ENCODE data around the gene SLC13A1.
A peak's percentile ranks its signal among the peaks of the same experiment; 100 is the strongest.

SLC13A1 gene

DNA sequence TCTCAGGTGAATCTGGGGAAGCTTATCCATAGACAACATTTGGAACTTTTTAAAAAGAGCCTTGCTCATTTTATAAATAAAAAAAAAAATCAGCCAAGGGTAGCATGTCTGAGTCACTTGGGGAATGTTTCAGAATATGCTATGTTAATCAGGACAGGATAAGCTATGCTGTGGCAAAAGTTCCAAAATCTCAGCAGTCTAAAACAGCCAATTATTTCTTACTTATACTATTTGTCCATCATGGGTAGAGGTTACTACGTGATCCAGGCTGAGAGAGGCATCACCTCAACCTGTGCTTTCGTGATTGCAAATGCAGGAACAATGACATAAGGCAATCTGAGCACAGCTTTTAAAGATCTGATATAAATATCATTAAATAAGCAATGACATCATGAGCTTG is 6.5 kb downstream of the SLC13A1 start:
- no peak for DNase-seq

DNA sequence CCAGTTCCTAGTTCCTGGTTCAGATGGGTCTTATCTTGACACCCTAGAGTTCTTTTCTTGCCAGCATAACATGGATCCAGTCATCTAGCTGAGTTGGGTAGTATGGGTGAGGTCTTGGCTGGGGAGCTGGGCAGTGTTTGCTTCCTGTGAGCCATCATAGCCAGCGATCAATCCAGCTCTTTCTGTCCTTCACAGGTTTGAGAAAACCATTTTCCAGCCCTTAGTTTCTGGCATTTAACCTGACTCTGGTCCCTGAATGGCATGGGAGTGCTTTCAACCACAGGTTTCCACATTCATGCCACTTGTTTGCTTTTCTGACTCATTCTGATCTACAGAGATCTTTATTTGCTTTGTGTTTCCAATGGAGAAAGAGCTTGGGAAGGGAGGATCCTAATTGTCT is 8.6 kb downstream of the SLC13A1 start:
- no peak for DNase-seq

DNA sequence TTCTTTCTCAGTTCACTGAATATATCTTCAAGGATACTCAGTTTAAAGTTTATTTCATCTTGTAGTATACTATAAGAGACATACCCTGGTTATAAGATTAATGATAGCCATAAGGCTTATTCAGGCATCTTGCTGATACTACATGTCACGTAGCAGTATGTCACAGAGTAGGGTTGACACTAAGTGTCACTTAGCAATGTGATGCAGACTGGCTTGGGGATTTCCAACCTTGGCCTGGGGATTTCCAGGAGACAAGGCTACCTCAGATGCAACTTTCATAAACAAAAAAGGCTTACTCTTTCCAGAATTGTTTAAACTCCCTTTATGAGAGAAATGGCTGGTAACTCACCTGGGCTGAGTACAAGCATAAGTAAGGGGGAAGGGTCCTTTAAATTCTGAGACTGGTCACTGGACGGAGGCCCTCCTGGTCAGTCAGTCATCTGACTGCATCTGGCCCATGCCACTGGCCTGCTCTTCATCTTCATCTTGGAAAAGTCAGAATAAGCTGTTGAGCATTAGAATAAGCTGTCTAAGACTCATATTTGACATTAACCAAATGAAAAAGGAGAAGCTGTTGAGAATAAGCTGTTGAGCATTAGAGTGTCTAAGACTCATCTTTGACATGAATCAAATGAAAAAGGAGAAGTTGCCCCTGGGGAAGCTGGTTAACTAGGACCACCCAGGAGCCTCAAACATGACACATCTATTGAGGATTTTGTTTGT is 9.5 kb downstream of the SLC13A1 start:
- DNase-seq = no peak

DNA sequence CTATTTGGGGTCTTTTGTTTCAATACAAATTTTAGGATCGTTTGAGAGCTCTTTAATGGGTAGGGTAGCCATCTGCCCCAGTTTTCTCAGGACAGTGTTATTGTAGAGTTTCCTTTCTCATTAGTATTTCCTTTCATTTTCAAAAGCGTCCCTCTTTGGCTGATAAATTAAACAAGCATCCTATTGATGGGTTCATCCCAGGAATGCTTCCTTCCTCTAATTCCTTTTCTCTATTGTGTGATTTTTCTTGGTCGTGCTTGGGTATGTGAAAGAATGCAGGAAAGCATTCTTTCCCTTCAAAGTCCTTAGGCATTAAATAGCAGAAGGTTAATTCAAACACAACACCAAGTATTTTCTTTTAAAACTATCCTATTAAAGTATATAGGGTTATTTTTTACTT is 14.0 kb downstream of the SLC13A1 start:
- no peak for DNase-seq

DNA sequence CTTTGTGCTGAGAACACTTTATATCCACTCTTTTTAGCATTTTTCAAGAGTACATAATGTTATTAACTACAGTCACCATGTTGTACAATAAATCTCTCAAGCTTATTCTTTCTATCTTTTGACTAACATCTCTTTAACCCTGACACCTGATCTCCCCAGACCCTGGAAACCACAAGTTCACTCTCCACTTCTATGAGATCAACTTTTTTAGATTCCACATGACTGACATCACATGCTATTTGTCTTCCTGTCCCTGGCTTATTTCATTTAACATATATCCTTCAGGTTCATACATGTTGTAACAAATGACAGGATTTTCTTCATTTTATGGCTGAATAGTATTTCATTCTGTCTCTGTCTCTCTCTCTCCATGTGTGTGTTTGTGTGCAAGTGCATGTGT is 15.5 kb downstream of the SLC13A1 start:
- no peak for DNase-seq

DNA sequence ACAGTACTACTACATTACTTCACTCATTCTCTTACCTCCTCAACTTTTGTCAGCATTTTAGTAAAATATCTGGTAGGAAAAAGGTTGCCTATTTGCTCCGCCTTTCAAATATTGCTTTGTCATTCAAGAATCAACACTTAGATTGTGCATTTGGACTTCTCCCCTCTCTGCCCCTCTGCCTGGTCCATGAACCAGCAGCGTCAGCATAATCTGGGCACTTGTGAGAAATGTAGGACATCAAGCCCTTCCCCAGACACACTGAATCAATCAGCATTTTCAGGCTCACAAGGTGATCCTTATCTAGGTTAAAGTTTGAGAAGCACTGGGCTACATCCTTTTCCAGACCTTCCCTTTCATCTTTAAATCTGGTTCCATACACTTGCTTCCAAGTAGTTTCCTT is 16.3 kb downstream of the SLC13A1 start:
- no peak for DNase-seq

DNA sequence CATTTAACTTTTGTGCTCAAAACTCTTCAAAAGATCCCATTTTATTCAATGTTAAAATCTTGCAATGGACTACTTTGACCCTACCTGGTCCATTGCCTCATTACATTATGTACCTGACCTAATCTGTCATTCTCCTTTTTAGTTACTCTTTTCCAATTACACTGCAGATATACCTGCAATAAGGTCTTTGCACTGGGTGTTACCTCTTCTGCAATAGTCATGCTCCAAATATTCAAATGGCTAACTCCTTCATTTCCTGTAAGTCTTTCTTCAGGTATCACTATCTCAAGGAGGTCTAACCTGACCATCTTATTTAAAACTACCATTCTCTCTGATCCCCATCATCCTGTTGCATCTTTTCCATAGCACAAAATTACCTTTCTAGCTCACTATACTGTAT is 22.3 kb downstream of the SLC13A1 start:
- no peak for DNase-seq

DNA sequence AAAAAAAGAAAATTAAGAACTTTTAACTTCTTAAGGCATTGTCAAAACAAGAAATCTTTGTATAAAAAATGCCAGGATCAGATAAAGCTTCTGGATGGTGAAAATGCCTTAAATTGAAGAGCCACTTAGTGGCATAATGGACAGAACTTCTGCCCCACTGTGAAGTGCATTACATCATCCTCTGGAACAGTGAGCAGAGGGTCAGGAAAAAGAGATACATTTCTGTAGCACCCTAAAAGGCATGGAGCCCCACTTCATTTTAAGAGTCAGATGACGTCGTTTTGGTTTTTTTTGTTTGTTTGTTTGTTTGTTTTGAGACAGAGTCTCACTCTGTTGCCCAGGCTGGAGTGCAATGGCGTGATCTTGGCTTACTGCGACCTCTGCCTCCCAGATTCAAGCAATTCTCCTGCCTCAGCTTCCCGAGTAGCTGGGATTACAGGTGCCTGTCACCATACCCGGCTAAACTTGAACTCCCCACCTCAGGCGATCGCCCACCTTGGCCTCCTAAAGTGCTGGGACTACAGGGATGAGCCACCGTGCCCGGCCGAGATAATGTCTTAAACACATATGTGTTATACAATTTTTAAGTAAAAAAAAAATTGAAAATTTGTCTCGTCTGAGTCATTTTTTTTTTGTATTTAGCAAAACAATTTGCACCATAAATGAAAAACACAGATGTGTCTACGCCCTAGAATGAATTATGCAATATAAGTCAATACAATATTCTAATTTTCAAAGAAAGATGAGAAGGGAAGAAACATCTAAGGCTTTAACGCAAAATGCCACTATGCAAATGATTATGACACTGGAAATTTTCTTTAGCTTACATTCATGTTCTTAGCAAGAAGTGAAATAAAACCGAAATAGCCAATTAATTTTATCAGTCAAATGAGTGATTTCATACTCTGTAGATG is 29.2 kb downstream of the SLC13A1 start:
- no peak for DNase-seq

DNA sequence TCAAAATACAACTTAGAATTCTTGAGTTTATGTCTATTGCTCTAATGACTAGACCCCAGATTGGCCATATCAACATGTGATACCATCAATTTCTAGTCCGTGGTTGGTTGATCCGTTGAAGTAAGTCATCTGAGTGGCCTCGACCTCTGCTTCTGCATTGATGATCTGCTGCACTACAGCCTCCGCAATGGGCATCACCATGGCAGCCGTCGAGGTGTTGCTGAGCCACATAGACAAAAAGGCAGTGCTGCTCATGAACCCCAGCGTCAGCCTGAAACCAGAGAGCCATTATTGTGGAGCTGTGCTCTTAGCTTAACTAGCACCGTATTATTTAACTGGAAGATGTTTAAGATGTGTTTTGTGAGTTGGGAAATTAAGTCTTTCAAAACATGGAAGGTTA is 30.7 kb downstream of the SLC13A1 start:
- DNase-seq = no peak

DNA sequence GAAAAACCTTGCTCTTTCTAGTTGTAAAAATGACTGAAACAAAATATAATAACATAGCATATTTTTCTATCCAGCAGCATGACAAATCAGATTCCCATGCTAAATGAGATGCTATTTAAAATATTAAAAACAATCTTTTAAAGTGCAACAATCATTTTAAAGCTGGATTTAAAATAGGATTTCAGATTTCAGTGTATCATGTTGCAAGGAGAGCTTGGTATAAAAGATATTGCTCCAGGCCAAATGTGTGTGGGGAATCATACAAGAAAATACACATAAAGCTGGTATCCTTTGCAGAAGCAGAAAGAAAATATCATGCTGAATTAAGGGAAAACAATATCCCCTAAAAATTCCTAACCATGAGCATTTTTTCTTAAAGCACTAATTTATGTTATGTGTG is 42.2 kb downstream of the SLC13A1 start:
- DNase-seq = no peak

DNA sequence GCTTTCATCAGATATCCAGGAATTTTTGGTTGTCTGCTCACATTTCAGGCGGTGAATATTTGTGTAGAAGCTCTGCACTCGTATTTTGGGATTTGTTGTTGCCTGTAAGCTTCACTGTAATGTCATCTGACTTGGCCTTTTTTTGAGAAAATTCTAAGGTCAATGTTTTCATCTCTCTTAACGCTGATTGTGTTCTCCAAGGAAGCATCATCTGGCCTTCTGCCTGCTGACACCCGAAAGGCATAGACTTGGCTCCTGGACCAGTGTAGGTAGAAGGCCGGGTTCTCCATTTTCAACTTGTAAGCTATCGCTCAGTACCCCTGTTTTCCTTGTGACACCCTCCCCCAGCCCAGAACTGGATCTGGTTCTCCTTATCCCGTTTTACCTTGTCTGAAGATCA is 44.2 kb downstream of the SLC13A1 start:
- no peak for DNase-seq

DNA sequence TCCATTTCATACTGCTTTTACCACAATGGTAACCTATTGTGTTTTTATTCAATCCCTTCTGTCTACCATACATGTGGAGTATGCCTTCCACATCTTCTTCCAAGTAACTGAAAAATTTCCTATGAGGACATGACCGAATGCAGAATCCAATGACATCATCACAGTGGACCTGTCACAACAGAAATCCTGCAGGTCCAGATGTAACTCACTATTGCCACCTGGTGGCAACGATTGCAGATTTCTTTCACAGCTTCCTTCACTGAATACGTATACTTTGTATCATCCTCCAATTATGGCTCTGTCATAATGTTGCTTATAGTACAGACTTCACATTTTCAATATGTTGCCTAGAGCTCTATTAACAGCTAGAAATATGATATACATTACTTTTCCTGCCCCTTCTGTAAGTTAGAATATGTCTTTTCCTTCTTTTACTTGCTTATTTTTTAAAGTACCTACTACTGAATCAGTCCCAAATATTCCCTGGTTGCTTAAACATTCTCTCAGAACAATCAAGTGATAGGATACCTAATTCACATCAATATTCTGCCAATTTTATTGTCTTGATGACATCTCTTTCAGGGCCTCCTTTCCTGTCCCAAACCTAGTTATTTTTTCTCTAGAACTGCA is 45.4 kb downstream of the SLC13A1 start:
- peak; percentile 64 for DNase-seq

DNA sequence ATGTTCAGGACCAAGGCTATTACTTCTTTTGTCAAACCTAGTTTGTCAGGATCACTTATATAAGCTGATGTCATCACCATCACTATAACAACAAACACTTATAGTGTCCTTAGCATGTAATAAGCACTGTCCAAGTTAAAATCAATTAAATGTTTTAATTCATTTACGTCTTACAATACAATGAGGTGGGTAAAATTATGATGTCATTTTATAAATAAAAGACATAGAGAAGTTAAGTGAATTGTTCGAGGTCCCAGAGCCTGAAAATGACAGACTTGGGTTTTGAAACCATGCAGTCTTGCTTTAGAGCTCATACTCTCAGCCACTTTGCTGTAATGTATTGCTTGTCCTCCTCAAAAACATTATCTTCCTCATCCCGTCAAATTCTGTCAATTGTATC is 48.3 kb downstream of the SLC13A1 start:
- DNase-seq = no peak

DNA sequence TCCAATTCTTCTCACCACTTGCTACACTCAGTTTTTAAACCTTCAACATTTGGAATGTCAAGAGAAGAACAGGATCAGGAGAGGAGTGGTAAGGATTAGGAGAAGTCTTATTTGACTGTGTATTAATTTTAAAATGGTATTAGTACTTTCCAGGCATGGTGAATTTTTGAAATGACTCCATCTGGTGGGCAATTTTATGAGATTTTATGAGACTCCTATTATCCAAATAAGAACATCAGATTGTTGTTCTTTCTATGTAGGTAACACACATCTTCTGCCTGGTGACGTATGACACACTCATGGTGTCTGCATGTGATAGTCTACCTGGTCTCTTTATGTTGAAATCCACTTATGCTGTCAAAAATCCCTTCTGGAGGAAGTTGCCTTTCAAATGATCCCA is 51.0 kb downstream of the SLC13A1 start:
- DNase-seq = no peak

DNA sequence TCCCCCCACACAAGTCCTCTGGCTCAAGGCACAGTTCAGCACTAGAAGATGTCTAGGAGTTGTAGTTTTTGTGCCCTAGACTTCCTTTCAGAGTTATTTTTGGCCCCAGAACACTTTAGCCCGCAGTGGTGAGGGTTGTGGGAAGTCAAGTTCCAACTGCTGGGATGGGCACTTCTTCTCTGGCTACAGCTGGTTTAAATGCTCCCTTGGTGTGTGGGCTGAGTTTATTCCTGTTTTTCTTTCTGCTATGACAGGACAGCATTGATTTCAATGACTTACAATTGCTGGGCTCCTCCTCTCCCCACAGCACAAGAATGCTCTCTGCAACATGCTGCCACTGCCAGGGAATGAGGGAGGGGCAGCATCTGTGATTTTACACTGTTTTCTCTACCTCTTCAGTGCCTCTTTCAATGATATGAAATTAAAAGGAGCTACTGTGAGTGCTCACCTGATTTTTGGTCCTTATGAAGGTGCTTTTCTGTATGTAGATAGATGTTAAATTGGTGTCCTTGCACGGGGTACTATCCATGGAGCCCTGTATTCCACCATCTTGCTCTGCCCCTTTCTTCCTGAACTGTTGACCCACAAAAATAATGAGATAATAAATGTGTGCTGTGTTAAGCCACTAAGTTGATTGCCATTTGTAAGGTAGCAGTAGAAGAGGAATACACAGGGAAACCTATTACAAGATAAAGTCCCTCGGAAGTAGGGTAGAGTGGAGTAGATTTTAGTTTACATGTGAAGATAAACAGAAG is 56.3 kb downstream of the SLC13A1 start:
- DNase-seq = no peak

DNA sequence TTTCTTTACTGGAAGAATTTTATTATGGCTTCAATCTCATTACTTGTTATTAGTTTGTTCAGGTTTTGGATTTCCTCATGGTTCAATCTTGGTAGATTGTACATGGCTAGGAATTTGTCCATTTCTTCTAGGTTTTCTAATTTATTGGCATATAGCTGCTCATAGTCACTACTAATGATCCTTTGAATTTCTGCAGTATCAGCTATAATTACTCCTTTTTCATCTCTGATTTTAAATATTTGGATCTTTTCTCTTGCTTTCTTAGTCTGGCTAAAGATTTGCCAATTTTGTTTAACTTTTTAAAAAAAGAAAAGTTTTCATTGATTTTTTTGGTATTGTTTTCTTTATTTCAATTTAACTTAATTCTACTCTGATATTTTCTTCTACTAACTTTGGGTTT is 59.2 kb downstream of the SLC13A1 start:
- no peak for DNase-seq

DNA sequence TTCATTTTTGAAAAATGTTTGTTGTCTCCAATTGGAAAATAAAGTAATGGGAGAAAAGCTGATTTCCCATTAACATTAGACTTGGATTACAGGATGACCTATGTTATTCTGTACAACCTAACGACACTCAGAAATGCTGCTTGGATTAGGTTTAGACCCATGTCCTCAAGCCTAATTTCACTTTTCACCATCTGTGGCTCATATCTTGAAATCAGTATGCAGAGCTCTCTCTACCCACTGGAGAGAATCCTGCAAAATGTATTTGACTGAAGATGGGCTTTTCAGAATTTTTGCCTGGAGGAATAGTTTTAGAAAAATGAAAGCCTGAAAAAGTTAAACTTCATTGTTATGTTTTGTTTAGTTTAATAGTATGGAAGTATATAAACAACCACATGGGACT is 63.8 kb downstream of the SLC13A1 start:
- DNase-seq = no peak

DNA sequence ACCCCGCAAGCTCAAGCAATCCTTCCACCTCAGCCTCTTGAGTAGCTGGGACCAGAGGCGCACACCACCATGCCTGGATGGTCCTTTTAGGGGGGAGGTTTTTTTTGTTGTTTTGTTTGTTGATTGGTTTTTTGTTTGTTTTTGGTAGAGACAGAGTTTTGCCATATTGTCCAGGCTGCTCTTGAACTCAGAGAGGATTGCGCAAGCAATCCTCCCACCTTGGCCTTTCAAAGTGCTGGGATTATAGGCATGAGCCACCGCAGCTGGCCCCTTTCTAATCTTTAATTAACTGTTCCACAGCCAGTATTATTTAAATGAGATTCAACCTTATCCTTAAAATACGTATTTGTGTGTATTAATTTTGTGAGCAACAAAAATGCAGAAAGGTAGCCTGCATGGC is 65.8 kb downstream of the SLC13A1 start:
- DNase-seq = no peak

DNA sequence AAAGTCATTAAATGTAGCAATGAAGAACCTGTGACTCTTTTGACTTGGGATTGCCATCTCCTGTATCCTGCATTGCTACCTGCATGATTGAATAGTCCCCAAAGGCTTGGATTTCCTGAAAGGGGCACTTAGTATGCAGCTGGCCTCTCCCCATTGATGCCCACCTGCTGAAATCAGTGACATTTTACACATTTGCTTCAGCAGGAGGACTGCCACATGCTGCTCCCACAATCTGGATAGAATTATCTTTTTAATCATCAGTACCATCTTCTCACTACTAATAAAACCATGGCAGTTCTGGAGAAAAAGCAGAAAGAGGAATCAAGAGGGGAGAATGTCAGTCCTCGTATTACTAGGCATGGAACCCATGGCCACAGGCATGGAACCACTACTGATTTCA is 67.8 kb downstream of the SLC13A1 start:
- DNase-seq = no peak

DNA sequence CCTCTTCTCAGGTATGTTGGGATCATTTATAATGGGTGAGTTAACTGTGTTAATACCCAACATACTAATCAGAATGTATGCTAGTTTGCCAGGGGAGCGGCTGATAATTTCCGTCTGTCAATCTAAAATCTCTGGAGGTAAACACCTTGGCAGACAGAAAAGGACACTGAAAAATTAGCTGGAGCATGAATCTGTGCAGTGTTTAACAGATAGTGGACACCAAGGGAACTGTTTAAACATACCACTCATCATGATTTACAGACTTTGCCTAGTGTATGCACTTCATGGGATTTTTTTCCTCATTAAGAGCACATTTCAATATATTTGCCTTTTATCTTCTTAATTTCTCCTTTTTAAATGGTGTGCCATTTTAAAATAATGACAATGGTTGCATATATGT is 68.2 kb downstream of the SLC13A1 start:
- no peak for DNase-seq

DNA sequence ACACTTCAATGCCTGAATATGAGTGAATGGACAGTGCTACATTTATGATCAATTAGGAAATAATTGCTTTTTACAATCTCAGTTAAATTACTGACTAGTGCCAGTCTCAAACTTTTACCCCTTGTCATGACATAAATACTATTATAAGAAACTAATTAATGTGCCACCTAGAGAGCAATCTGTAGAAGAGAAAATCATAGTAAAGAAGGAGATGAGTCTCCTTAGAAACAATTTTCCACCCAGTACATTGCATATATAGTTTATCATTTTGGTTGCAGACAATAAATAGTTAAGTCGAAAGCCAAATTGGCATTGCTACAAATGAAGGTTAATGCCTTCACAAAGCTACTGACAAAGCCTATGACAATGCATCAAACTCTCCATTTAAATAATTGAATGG is 68.6 kb downstream of the SLC13A1 start:
- DNase-seq = no peak

DNA sequence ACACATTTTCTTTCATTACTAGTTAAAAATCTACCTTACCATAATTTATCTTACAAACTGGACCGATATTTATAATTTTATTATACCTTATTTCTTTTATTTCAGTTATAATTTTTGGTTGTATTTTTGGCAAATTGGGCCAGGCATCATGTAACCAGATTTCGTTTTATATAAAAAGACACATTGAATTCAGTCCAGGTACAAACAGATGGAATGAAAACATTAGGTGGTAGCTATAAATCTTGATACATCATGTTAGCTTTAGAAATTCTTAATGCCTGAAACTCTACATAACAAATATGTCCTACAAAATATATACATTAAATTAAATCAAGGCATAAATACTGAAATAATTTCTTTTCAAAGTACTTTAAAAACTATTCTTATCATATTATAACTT is 73.1 kb downstream of the SLC13A1 start:
- DNase-seq = no peak

DNA sequence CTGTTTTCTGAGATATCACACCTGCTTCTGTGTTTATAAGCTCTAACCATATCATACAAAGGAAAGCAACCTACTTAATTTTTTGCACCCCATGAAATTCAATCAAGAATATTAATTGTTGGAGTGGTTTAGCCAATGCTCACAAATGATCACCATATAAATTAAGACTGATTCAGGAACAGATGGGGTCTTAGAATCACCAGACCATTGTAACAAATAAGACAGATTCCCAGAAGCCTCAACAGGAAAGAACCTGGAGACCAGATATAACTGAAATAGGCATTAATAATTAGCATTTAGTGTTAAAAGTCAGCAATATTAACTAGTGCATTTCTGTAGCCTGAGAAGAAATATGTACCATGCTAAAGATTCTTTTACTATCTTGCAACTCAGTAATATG is 73.6 kb downstream of the SLC13A1 start:
- DNase-seq = no peak

Measured in fibroblast of skin of abdomen (primary cell).